K562 (cell line): ENCODE measurements around the gene SLITRK3.

Source experiments
- CBX8 ChIP-seq: fragments of 200-600 bp; sonication (generic); IDR thresholded peaks from 2 replicates; pipeline ENCODE4 v1.6.1; 2012; ENCODE audit warnings: borderline replicate concordance, mixed run types, low read depth, mild to moderate bottlenecking, moderate library complexity, mixed read lengths, low read length, control low read depth, inconsistent platforms; ENCODE audit not compliant: poor library complexity, severe bottlenecking; ENCODE audit errors: extremely low read depth
- E2F4 ChIP-seq: sonication (generic); formaldehyde crosslinking; IDR thresholded peaks from 2 replicates; pipeline ENCODE4 v1.8.0; 2022; ENCODE audit warnings: mild to moderate bottlenecking, low read depth, missing genetic modification reagents

GRCh38 chr3:165170236-165170635 lies 25.9 kb downstream of the SLITRK3 start:
- TF ChIP-seq CBX8 (no peak), E2F4 (CRISPR knock-in tag) (no peak)
